HG03196 (cell line): ENCODE results near the gene BARX1.

ENCODE experiments used
- ATAC-seq: cut with Tn5 transposase; IDR thresholded peaks from one replicate; pipeline ENCODE4 v1.9.1; 2021; ENCODE audit not compliant: unreplicated experiment

BARX1 gene

GRCh38 chr9:93929231-93929630 is 25.9 kb downstream of the BARX1 start:
- no peak for ATAC-seq

- ATAC-seq: no peak
Observed at GRCh38 chr9:93922535-93922934, 32.6 kb downstream of the BARX1 start.

- ATAC-seq: no peak
Observed at GRCh38 chr9:93920131-93920800, 34.9 kb downstream of the BARX1 start.

GRCh38 chr9:93918061-93918460 is 37.1 kb downstream of the BARX1 start:
- no peak for ATAC-seq

- no peak for ATAC-seq
Observed at GRCh38 chr9:93917121-93917853, 37.9 kb downstream of the BARX1 start.

GRCh38 chr9:93916358-93916757 is 38.8 kb downstream of the BARX1 start:
- ATAC-seq: no peak

- ATAC-seq: no peak
Observed at GRCh38 chr9:93911801-93912554, 43.2 kb downstream of the BARX1 start.

- no peak for ATAC-seq
Observed at GRCh38 chr9:93911136-93911745, 43.9 kb downstream of the BARX1 start.

- no peak for ATAC-seq
Observed at GRCh38 chr9:93910598-93910997, 44.6 kb downstream of the BARX1 start.

GRCh38 chr9:93910196-93910595 is 45.0 kb downstream of the BARX1 start:
- ATAC-seq: no peak

GRCh38 chr9:93909242-93909616 is 45.9 kb downstream of the BARX1 start:
- ATAC-seq: no peak

- ATAC-seq: no peak
Observed at GRCh38 chr9:93908591-93909241, 46.4 kb downstream of the BARX1 start.

- no peak for ATAC-seq
Observed at GRCh38 chr9:93907551-93908199, 47.5 kb downstream of the BARX1 start.

- ATAC-seq: no peak
Observed at GRCh38 chr9:93906195-93906880, 48.8 kb downstream of the BARX1 start.

- ATAC-seq: no peak
Observed at GRCh38 chr9:93905473-93906133, 49.6 kb downstream of the BARX1 start.

GRCh38 chr9:93904649-93905472 is 50.3 kb downstream of the BARX1 start:
- ATAC-seq: no peak

- no peak for ATAC-seq
Observed at GRCh38 chr9:93903886-93904648, 51.1 kb downstream of the BARX1 start.
